Epithelial cell of umbilical artery (primary cell): Measurements from ENCODE around the gene RNU7-1. TPM values are rescaled to one million over a fixed set of nuclear protein-coding genes. Genes with fewer than 3 reads are reported as not detected.

Experiments
- total RNA-seq: library from RNA; depleted of rRNA; stranded (reverse); fragments of >200 nt; gene quantifications from 2 replicates; pipeline ENCODE4 v1.2.3, GENCODE V29; 2014

The RNU7-1 gene
- total RNA-seq: not detected in 2 replicates

DNA sequence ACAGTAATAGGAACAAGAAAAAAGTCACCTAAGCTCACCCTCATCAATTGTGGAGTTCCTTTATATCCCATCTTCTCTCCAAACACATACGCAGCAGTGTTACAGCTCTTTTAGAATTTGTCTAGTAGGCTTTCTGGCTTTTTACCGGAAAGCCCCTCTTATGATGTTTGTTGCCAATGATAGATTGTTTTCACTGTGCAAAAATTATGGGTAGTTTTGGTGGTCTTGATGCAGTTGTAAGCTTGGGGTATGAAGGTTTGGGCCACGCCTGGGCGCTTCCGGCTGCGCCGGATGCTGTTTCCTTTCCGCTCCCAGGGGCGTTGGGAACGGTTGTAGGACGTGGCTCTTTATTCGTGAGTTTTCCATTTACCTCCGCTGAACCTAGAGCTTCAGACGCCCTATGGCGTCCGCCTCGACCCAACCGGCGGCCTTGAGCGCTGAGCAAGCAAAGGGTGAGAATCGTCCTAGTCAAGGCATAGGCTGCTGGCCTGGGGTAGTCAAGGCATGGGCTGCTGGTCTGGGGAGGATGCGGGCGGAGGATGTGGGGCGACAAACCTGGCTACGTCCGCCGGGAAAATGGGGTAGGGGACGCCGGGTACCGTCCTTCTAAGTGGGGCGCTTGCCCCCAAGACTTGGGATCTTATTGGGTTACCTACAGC, at the start of gene RNU7-1, which contains the start of gene C12orf57:
Gene RNU7-1 (plus strand): TSS at position 95 of the 659 bp plus-strand sequence.
Gene C12orf57 (plus strand): TSS at position 301 of the 659 bp plus-strand sequence. CDS start 100 bp downstream, at position 401.

DNA sequence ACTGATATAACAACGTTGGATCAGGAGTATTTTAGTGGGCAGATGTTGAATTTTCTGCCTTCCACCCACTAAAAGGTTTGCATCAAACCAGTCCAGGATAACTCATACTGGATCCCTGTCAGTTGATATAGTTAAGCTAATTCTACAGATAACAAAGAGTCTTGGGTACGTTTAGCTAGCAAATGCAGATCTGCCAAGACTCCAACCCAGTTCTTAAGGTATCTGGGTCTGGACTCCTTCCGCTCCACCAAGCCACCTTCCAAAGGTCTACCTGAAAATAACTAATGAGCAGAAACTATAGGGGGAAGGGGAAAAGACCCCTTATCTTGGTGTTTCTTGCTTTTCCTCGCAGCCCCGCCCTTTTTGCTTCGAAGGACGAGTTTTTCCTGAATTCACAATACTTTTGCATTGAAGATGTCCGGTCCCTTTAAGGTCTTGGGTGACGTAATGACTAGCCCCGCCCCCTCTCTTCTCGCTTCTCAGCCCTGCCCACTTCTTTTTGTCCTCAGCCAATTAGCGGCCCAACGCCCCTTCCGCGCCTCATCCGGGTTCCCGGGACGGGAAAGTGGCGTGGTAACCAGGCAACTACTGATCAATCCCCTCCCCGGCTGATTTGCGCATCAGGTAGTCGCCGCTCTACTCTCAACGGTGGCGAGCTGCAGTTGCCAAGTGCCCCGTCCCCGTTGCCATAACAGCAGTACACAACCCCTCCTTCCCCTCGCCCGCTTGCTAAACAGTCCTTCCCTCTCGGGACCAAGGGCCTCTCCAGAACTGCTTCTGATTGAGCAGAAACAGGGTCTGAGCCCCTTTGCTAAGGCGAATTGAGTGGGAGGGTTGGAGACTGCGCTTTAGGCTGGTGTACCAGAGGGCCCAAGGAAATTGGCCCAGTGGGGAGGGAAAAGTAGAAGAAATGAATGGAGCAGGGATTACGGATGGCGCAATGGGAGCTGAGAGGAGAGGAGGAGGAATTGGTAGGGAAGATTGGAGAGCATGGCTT, 39.0 kb upstream of the RNU7-1 start, which contains the start of gene LRRC23:
Gene LRRC23 (plus strand): TSS at position 543 of the 997 bp plus-strand sequence. CDS start 812 bp downstream, outside the sequence.

GRCh38 chr12:6914246-6914946, 29.2 kb upstream of the RNU7-1 start, which contains the start of gene ENO2:
Gene ENO2 (plus strand): TSS chr12:6914580. CDS start chr12:6915833, 1,253 bp downstream.

GRCh38 chr12:6927379-6928021, 16.1 kb upstream of the RNU7-1 start, which contains the start of gene ATN1:
Gene ATN1 (plus strand): TSS chr12:6927959. CDS start chr12:6934002, 6,043 bp downstream.

DNA sequence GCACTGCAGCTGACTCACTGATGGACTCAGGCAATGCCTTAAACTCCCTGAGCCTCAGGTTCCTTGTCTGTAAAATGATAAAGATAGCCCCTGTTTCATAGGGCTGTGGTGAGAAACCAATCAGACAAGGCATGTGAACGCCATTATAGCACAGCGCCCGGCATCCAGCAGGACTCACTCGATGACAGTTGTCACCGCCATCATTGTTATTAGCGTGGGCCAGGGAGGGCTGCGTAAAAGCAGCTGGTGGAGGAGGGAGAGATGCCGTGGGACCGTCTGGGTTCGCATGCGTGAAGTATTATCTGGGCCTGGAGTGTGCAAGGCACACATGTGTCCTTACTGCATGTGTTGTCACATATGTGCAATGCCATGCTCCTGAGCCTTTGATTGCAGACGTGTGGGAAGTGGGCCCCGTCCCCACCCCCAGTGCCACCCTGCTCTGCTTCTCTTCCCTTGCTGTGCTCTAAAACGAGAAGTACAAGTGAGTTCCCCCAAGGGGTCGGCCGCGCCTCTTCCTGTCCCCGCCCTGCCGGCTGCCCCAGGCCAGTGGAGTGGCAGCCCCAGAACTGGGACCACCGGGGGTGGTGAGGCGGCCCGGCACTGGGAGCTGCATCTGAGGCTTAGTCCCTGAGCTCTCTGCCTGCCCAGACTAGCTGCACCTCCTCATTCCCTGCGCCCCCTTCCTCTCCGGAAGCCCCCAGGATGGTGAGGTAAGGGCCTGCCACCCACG, 7.4 kb downstream of the RNU7-1 start, which contains the start of gene PTPN6:
Gene PTPN6 (plus strand): TSS at position 546 of the 730 bp plus-strand sequence. CDS start 157 bp downstream, at position 703.

Other genes with a start within 250 kb of the RNU7-1 start
- gene PIANP, start 243.0 kb upstream of the RNU7-1 start, total RNA-seq: under 0.01 TPM in 1 of 2 replicates, not detected in the other
- 32.2 and 33.4 TPM in 2 replicates for gene COPS7A, start 219.8 kb upstream of the RNU7-1 start, total RNA-seq
- 89.3 and 94.7 TPM in 2 replicates for gene MLF2, start 190.7 kb upstream of the RNU7-1 start, total RNA-seq
- 39.4 and 54.6 TPM in 2 replicates for gene PTMS, start 177.5 kb upstream of the RNU7-1 start, total RNA-seq
- gene LAG3, start 171.3 kb upstream of the RNU7-1 start, total RNA-seq: under 0.01 and 0.15 TPM in 2 replicates
- gene CD4, start 154.3 kb upstream of the RNU7-1 start, total RNA-seq: not detected in 2 replicates
- 9.4 and 9.7 TPM in 2 replicates for gene GPR162, start 122.0 kb upstream of the RNU7-1 start, total RNA-seq
- 81.9 and 98.6 TPM in 2 replicates for gene P3H3, start 115.4 kb upstream of the RNU7-1 start, total RNA-seq
- gene GNB3, start 102.9 kb upstream of the RNU7-1 start, total RNA-seq: 0.65 and 1.4 TPM in 2 replicates
- gene CDCA3, start 92.5 kb upstream of the RNU7-1 start, total RNA-seq: 12.7 and 13.2 TPM in 2 replicates
- 84.5 and 88.4 TPM in 2 replicates for gene USP5, start 91.7 kb upstream of the RNU7-1 start, total RNA-seq
- 1,011 and 1,271 TPM in 2 replicates for gene TPI1, start 76.3 kb upstream of the RNU7-1 start, total RNA-seq
- gene SPSB2, start 70.5 kb upstream of the RNU7-1 start, total RNA-seq: 3.2 and 4.1 TPM in 2 replicates
- 4.2 and 9.1 TPM in 2 replicates for gene LRRC23, start 39.0 kb upstream of the RNU7-1 start, total RNA-seq
- 8.1 and 8.7 TPM in 2 replicates for gene ENO2, start 29.2 kb upstream of the RNU7-1 start, total RNA-seq
- 9.1 and 16.6 TPM in 2 replicates for gene ATN1, start 15.9 kb upstream of the RNU7-1 start, total RNA-seq
- gene C12orf57, start 206 bp downstream of the RNU7-1 start, total RNA-seq: 137 and 143 TPM in 2 replicates
- gene PTPN6, start 7.5 kb downstream of the RNU7-1 start, total RNA-seq: under 0.01 and 0.15 TPM in 2 replicates
- 185 and 231 TPM in 2 replicates for gene PHB2, start 26.8 kb downstream of the RNU7-1 start, total RNA-seq
- 79.3 and 94.4 TPM in 2 replicates for gene EMG1, start 27.1 kb downstream of the RNU7-1 start, total RNA-seq
- gene LPCAT3, start 74.7 kb downstream of the RNU7-1 start, total RNA-seq: 4.9 and 8.4 TPM in 2 replicates
- 1.9 and 5.8 TPM in 2 replicates for gene C1S, start 116.9 kb downstream of the RNU7-1 start, total RNA-seq
- 1.3 and 5.3 TPM in 2 replicates for gene C1R, start 148.6 kb downstream of the RNU7-1 start, total RNA-seq
- gene C1RL, start 165.4 kb downstream of the RNU7-1 start, total RNA-seq: 12.2 and 14.3 TPM in 2 replicates
- not detected in 2 replicates for gene RBP5, start 185.1 kb downstream of the RNU7-1 start, total RNA-seq
- gene CLSTN3, start 186.6 kb downstream of the RNU7-1 start, total RNA-seq: 27.6 and 34.3 TPM in 2 replicates
- gene PEX5, start 245.9 kb downstream of the RNU7-1 start, total RNA-seq: 22.8 and 36.4 TPM in 2 replicates